CD1c-positive myeloid dendritic cell (primary cell): ENCODE data around the gene EPN2.
"Not testable (repeated sequence)": the region's sequence is repeated elsewhere in the genome, so short reads cannot be mapped to it uniquely, and the experiment has no call there.

ENCODE experiments used
- DNase-seq: peaks from one replicate; pipeline ENCODE4 v3.0.0-alpha.2; 2016; ENCODE audit errors: extremely low spot score

Gene EPN2

GRCh38 chr17:19345486-19346350 is 108.6 kb downstream of the EPN2 start:
- DNase-seq: no peak

- no peak for DNase-seq
These were observed 109.4 kb downstream of the EPN2 start for GRCh38 chr17:19346351-19347255.

DNA sequence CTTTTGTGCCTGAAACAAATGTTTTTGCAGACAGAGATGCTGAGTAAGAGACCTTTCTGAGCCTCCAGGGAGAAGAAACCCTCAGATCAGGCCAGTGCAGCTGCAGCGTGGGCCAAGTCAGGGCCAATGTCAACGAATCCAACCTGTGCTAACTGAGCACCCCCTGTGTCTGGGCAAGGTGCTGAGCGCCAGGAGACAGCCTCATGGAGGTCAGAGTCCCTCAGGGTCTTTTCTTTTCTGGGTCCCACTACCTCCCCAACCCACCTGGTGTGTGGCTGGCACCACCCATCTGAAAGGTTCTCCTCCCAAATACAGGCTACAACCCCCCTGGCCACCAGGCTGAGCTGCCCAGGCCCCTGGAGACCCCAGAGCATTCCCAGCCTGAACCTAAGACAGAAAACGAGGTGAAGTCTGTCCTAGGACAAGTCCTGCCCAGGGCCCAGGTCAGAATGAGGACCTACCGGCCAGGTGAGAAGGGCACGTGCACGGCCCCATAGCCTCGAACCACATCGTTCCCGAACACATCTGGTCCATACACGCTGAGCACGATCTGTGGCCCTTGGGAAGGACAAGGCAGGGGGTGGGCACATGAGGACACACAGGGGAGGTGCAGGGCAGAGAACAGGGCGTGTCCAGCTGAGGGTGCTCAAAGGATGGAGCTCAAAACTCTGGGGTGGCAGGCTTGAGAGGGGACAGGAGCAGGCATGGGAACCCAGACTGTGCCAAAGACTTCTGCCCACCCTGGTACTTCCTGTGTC is 110.3 kb downstream of the EPN2 start:
- DNase-seq: no peak

GRCh38 chr17:19348081-19348650 is 111.0 kb downstream of the EPN2 start:
- no peak for DNase-seq

GRCh38 chr17:19348806-19349205 is 111.6 kb downstream of the EPN2 start:
- no peak for DNase-seq

DNA sequence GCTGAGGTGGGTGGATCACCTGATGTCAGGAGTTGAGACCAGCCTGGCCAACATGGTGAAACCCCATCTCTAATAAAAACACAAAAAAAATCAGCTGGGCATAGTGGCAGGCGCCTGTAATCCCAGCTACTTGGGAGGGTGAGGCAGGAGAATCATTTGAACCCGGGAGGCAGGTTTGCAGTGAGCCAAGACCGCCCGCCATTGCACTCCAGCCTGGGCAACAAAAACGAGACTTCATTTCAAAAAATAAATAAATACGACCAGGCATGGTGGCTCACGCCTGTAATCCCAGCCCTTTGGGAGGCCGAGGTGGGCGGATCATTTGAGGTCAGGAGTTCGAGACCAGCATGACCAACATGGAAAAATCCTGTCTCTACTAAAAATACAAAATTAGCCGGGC is 116.2 kb downstream of the EPN2 start:
- DNase-seq: not testable (repeated sequence)

DNA sequence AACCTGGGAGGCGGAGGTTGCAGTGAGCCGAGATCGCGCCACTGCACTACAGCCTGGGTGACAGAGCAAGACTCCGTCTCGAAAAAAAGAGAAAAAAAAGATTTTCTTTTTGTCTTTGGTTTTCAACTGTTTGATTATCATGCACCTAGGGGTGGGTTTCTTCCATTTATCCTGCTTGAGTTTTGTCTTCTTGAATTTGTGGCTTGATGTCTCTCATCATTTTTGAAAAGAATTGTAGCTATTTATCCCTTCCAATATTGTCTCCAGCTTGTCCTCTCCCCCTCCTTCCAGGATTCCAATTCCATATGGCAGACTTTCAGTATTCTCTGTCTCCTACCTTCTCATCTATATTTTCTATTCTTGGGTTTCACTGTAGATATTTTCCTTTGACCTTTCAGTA is 117.6 kb downstream of the EPN2 start:
- DNase-seq: no peak

DNA sequence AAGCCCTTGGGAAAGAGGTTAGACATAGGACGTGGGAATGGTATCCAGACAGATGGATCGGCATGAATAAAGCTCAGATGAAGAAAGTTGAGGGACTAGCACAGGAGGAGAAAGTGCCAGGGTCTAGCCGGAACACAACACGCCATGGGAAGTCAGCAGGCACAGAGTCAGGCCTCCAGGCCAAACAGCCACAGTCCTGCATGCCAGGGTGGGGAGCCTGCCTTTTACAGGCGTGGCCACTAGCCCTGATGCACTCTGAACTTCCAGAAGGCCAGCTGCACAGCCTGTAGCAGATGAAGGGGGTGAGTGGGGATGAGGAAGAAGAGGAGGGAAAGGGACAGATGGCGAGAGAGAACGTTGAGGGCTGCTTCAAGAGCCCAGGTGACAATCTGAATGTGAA is 120.2 kb downstream of the EPN2 start:
- DNase-seq: no peak

DNA sequence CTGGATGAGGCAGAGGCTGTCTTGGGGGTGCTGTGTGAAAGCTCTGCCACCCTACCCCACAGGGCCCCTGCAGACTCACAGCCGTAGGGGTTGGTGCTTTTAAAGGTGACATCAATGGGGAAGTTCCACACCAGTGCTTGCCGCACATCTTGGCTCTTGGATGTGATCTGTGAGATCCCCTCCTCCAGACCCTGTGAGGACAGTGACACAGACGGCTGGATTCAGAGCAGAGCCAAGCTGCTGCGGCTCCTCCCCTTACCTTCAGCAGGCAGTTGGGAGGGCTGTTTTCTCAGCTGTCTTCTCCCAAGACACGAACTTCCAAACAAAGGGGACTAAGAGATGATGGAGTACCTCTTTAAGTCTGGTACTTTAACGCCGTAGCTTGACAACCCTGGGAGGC is 120.6 kb downstream of the EPN2 start:
- DNase-seq: no peak

DNA sequence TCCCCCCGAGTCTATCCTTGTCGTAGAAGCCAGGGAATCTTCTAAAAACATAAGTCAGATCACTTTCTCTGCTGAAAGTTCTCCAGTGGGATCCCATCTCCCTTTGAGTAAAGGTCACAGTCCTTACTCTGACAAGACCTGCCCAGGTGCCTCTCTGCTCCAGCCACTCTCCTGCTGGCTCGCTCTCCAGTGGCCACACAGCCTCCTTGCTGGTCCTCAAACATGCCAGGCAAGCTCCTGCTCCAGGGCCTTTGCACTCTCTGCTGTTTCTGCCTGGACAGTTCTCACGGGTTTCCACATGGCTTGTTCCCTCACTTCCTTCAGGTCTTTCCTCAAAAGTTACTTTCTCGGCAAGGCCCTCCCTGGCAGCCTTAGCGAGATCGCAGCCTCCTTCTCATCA is 122.0 kb downstream of the EPN2 start:
- no peak for DNase-seq

DNA sequence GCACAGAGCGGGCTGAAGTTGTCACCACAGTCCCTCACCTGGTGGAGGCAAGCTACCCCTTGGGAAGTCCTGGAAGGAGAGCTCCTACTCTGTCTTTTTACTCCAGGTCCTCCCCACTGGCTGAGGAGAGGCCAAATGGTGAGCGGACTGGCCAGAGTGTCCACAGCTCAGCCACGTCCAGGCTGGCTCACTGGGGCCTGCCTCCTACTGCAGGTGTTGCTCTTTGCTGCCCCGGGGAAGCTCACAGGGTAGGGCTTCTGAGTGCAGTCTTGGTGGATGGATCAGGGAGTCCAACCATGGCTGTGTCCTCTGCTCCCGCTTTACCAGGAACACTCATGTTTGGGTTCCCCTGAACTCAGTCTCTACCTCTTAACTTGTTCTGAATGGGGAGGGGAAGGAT is 122.7 kb downstream of the EPN2 start:
- DNase-seq: no peak

- DNase-seq: no peak
These were observed 123.6 kb downstream of the EPN2 start for GRCh38 chr17:19360772-19361171.

- DNase-seq: no peak
These were observed 124.2 kb downstream of the EPN2 start for GRCh38 chr17:19361326-19361725.

GRCh38 chr17:19361944-19362276 is 124.7 kb downstream of the EPN2 start:
- DNase-seq: no peak

DNA sequence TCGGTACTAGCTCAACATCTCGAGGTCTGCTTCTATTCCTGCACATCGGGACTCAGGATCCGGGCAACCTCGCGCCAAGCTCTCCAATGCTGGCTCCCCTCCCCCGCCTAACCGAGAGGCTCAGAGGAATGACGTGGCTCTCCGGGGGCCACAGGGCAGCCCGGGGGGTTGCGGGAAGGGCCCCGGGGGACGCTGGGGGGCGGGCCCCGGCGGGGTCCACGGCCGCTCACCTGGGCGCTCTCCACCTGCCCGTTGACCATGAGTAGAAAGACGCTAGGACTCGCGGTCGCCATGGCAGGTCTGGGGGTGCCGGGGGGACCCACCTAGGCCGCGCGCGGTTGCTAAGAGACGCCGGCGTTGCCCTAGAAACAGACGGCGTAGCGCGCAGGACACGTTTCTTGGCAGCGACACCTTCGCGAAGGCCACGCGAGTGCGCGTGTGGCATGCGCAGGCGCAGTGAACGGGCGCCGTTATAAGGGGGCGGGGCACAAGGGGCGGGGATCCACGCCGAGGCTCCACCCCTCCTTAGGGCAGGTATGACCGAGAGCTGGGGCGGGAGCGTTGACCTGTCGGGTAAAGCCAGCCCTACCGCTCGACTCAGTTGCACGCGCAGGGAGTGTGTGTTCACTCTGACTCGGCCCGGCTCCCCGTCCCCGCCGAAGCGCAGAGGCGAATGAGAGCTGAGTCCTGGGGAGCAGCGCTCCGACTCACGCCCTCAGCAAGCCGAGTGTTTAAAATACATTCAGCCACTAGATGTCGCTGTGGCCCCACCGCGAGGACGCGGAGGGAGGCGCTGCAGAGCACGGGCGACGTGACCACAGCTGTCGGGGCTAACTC is 125.3 kb downstream of the EPN2 start, which contains the start of gene B9D1:
Gene B9D1, minus strand, starts transcription at position 447 of the 837 bp plus-strand sequence. Its CDS starts 154 bp downstream, at position 293.
- peak; percentile 95 for DNase-seq

GRCh38 chr17:19363114-19363438 is 125.9 kb downstream of the EPN2 start:
- DNase-seq: no peak

DNA sequence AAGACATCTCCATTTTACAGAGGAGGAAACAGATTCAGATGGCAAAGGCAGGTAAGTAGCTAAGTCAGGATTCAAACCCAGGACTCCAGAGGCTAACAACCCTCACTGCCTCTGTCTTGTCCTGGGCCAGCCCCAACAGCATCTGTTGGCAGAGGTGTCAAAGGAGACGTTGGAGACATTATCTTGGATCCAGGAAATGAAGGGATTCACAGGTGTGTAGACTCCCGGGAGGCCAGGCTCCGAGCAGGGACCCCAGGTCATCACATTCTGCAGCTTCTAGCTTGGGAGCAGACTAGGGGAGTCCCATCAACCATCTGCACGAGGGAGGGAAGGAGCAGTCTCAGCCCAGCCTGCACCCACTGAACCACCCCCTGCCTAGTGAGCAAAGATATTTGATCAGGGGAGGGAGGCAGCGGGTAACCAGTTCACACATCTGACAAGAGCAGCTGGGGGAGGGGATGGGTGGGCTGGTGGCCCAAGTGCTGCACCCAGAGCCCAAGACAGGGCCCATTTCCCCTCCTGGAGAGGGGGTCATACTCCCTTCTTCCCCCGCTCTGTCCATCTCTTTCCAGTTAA is 126.4 kb downstream of the EPN2 start:
- DNase-seq: no peak

DNA sequence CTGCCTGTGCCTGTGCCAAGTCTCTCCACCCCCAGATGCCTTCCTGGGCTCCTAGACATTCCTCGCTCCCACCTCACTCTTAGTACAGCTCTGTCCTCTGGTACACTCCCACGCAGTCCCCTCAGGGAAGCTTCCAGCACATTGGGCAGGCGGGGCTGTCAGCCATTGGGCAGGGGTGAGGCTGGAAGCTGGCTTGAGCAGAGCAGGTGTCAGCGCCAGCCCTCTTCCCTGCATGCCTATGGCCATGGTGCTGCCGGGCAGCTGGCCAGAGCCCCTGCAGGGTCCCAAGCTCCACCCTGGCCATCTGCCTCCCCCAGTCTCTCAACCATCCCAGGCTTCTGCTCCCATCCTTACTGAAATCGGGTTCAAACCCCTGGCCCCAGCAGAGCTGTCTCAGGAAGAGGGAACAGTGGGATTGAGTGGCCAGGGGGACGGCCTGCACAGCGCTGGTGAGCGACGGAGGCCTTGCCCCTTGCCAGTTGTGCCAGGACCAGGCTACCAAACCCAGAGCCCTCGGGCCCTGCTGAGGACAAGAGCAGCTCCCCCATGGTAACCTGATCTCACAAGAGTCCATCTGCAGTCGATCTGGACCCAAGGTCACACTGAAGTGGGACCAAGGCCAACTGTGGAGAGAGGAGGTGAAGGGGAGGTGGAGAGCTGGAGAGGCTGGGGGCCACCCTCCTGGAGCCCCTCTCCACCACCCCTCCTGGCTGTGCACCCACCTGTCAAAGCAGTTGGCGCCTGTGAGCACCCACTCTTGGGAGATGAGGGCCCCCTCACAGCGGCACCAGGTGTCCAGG is 127.7 kb downstream of the EPN2 start:
- DNase-seq: no peak

- DNase-seq: no peak
These were observed 128.3 kb downstream of the EPN2 start for GRCh38 chr17:19365499-19365817.
